GM03348 (cell line): Measurements from ENCODE around the gene C14orf93.

Experiments
- DNase-seq: peaks from one replicate; pipeline ENCODE4 v3.0.0; 2012; ENCODE audit warnings: low spot score

Gene C14orf93

DNA sequence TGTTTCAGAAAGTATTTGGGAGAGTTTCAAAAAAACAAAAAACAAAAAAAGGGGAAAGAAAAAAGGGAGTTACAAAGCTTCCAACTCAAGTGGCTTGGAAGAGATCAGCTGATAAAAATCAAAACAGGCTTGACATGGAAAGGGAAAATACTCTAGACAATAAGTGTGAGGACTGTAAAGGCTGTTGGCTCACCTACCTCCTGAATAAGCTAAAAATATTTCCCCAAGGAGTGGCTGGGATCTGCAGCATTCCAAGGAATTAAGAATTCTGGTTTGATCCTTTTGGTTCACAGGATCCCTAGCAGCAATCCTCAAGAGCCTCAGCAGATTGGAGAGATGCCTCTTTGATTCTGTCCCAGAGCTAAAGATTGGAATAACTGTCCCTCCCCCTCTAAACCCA, 16.4 kb downstream of the C14orf93 start:
- DNase-seq, result no peak

DNA sequence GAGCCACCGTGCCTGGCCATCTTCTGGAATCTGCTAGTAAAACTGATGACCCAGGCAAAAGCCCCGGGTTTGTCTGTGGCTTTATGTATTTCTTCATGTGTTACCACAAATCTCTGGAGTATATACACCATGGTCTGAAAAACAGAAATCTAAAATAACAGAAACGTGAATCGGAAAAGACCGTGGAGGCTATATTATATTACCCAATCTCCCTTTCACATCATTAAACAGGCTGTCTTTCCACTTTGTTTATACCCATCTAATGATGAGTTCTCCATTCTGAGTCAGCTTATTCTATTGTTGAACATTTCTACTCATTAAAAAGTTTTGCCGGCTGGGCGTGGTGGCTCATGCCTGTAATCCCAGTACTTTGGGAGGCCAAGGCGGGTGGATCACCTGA, 18.1 kb downstream of the C14orf93 start:
- DNase-seq, result no peak

DNA sequence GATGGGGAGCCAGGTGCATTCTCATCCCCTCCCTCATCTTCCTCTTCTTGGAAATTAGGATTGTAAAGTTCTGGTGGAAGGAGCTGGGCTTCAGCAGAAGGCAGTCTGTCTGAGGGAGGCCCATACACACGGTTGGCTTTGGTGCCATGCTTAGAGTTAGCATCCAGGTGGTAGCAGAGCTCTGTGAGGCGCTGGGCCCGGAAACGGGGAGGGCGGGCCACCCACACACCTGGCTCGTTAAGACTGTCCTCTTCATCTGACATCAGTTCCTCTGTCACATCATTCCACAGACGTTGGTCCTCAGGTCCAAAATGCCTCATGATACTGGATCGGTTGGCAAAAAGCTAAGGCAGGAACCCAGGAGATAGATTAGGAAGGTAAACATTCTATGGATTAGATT, 22.7 kb downstream of the C14orf93 start:
- no peak for DNase-seq

DNA sequence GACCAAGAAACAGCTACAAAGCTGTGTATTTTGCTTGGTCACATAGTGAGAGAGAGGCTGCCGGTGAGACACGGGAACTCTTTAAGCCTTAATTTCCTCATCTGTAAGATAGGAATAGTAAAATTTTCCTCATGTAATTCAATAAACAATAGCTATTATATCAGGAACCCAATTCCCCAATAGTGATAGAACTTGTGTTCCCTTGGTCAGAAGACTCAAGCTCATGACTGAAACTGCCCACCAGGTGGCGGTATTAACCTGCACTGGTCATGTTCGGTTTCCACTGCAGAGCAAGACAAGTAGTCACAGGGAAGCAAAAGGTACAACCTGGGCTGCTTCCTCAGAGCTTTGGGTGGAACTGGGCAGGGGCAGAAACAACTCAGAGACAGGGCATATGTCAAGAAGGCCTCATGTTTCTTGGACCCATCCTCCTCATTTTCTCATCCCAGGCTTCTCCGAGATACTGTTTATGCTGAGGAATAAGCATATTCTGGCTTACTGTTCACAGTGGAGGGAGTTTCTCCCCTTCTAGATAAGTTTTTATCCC, 23.4 kb downstream of the C14orf93 start:
- DNase-seq, result peak; percentile 83

DNA sequence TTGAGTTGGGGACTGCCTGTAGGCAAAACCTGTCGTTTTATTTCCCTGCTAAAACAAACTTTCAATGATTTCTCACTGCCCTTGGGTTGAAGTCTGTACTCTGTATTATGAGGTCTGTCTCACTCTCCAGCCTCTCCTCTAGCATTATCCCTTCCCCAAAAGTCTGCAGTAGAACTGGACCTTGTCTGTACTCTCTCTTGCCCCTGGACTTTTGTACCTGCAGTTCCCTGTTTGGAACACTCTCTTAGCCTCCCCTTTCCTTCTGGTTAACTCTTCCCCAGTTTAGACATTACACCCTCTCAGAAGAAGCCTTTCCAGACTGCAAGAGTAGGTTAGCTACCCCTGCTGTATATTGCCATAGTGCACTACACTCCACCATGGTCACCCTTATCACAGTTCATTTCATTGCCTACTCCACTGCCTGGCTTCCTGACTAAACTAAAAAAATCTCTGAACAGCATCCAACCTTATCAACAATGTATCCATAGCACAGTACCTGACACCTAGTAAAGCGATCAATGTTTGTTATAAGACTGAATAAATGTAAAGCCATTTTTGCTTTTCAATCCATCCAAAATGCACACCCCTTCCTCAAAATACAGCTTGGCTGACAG, 23.9 kb downstream of the C14orf93 start:
- DNase-seq, result no peak

DNA sequence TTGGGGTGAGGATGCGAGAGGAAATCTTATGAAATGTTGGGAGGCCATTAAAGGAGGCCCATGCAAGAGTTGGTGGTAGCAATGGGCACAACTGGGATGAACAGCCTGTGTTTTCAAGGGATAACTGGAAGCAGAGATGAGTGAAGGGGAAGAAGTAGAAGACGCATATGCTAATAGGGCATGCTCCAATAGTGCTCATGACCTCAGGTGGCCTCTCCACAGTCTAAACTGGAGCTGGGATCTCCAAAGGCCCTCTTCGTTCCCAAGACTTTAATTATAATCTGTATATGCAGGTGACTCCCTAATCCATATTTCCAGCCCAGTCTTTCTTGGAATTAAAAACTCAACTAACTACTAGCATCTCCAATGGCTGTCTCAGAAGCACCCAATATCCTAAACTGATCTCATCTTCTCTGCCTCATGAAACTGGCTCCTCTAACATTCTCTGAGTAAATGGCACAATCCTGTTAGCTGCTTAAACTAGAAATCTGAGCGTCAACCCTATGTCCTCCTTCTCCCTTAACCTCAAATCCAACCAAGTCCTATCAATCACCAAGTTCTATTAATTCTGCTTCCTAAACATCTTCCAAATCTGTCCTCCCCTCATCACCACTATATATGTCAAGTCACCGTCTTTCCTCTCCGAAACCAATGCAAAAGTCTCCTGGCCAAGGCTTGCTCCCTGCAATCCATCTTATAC, 24.8 kb downstream of the C14orf93 start:
- no peak for DNase-seq

DNA sequence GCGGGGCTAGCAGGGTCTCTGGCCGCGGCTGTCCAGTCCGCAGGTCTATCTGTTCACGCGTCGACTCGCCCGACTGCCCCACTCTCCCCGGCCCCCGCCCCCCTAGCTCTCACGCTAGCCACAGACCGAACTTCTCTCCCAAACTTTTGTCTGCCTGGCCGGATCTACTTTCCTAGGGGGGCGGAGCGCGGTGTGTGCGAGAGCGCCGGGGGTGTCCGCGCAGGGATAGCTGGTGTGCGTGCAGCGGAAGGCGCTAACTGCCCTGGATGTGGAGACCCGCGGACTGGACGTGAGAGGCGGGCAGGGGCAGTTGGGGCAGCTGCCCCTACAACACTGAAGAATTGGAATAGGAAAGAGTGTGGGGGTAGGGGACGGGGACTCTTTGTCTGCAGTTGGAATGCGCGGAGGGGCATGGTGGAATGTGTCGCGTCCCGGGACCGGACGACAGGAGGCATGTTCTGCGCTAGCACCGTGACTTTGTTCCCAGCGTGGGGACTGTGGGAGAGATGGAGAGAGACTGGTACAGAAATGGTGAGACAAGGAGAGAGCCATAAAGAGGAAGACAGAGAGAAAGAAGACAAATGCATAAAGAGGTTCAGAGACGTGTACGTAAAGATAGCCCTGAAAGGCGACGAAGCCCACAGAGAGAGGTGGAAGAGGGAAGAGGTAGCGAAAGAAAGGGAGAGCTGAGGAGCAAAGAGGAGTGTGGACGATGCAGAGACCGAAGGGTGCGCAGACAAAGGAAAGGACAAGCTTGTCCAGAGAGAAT, 27.3 kb downstream of the C14orf93 start, which contains the start of gene AJUBA:
AJUBA (minus strand) TSS at position 75 of the 769 bp plus-strand sequence. CDS start 285 bp downstream, outside the sequence.
- DNase-seq, result peak; percentile 97

DNA sequence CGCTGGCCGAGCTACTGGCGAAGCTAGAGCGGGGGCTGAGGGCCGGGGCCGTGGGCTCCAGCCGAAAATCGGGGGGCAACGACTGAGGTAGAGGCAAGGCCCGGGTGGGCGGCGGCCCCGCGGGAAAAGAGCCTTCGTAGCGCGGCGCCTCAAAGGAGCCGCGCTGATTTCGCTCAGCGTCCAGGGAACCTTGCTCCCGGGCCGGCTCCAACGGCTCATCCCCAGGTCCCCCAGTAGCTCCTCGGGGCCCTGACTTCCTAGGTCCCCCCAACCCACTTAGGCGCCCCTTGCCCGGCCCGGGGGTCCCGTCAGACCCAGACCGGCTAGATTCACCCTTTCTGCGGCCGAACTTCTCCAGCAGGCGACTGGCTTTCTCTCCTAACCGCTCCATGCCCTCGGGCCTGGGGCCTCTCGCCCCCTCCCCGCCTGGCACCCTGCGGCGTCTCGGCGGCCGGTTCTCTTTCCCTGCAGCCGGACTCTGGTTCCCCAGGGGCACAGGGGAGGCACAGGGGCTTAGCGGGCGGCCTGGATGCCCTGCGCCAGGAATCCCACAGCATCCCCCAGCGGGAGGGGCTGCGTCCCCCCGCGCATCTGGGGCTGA, 28.0 kb downstream of the C14orf93 start:
- no peak for DNase-seq

DNA sequence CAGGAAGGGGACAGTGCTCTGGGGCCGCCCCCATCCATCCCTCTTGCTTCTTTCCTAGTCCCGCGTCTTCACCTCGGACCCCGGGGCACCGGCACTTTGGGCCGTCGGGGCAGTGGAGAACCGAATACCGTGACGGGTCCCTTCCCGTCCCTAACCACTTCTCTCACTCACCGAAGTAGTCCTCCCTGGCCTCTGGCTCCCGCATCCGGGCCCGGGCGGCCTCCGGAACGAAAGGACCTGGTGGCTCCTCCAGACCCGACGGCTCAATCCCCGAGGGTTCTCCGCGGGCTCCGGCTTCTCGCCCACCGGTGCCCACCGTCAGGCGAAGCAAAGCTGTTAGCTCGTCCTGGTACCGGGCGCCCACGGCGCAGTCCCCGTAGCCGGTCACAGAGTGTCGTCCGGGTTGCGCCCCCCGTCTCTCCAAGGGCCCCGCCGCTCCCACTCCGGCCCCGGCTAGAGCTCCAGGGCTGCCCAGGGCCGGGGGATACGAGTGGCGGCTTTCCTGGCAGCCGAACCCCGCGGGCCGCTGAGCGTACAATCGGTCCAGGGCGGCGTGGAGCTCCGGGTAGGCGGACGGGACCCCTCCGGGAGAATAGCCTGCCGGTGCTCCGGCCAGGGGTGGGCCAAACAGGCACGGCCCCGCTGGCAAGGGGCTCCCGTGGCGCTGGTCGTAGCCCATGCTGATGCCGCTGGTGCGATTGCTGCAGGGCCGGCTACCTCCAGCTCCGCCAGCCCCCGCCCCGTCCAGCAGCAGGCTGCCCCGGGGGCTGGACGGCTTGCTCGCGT, 28.7 kb downstream of the C14orf93 start:
- peak; percentile 55 for DNase-seq

DNA sequence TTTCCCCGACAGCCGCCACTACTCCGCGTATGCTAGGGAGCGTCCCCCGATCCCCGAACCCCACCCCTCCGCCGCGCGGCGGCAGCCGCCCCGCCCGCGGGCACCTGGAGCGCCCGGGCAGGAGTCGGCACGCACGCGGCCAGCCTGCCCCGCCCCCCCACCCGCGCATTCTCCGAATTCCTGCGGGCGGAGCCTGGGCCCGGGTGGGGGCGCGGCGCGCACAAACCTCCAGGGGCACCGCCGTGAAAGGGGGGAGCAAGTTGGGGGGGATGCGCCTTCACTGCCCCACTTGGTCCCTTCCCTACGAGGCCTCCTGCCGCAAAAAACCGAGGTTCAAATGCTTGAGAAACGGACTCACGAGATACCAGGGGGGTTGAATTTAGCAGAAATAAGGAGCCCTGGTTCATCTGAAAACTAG, 29.3 kb downstream of the C14orf93 start:
- peak; percentile 93 for DNase-seq

DNA sequence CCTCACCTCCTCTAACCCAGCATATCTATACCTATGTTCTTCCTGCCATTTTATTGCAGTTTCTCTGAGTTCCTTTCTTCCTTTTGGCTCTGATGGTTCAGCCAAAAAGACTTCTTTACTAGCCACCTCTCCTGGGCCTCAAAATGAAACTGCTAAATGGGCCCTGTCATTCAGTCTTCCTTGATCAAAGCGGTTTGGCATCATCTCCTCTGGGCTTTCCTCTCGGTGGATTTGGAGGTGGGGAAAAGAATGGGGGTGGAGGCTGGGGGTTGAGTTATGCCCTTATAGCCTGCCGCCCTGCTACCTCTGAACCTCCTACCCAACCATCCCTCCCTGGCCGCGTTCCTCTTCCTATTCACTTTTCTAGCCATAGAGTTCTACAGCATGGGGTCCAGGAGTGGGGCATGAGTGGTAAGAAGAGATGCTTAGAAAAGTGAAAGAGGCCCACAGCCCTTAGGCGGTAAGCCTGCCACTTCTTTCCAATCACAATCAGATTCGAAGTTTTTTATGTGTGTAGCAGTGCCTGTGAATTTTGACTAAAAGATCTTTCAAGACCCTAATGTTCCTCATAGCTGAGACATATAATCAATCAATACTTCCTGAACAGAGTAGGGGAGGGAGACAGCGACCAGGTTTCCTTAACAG, 30.1 kb downstream of the C14orf93 start:
- DNase-seq, result peak; percentile 8

DNA sequence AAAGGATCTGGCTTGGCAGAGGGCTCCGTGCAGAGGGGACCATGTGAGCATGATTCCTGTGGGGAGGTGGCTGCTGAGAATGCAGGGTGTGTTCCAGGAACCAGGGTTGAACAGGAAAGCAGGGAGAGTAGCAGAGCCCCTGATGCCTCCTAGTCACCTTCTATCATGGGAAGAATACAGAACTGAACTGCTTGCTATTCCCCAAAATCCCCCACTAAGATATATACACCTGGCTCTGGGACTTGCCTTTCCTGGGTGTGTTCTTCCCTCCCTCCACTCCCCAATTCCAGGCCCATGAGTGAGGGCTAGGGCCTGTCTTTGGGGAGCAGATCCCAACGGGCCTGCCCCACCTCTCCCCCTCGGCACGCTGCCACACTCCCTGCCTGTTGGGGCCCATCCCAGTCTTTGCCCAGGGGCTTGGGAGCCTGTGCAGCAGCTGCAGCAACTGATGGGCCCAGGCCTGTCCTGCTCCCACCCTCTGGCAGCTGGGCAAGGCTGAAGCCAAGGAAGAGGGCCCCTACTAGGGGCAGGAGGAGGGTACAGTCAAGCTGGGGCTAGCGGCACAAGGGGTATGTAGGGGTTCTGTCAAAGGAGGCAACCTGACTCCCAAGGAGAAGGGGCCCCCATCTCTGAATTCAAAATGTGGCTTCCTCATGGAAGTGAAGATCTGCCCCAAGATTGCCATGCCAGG, 30.8 kb downstream of the C14orf93 start:
- DNase-seq, result peak; percentile 28

DNA sequence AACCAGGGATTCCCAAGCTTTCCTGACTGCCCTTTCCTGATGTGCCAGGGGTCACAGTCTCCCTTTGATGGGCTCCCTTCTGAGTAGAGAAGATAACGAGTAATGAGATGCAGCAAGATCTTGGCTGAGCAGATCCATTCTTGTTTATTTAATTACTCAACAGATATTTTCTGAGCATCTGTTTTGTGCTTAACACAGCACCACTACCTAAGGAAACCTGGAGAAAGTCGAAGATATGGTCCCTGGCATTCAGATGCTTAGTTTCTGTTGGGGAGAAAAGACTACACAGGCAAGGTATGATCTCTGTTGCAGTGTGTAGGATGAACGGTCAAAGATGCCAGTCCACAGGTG, 31.5 kb downstream of the C14orf93 start:
- no peak for DNase-seq

DNA sequence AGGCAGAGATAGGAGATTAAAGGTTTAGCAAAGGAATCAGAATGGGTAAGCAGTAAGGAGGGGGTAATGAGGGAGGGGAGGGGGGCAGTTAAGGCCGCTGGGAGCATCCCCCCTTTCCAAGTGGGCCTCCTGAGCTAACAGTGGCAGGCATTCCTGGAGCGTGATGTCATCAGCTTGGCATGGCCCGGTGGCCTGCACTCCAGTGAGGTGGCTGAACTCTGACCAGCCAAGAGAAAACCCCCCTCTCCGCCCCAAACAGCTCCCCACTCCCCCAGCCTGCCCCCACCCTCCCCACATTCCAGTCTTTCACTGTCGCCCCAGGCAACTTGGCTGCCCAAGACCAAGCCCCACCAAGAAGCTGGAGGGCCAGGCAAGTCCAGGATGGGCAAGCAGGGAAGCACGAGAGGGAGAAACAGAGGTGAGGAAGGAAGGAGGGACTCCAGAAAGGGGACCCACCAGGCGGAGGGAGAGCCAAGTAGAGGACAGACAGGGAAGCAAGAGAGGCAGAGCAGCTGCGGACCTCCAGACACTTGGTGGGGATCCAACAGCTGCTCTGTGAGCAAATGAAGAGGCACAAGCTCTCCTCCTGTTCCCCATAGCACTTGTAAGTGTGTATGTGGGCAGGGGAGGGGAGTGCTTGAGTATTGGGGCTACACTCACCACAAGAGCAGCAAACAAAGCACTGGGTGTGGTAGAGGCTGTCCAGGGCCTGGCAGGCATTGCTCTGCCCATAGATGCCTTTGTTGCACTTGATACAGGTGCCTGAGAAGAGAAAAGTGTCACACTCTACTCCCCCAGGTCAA, 32.1 kb downstream of the C14orf93 start:
- peak; percentile 89 for DNase-seq

DNA sequence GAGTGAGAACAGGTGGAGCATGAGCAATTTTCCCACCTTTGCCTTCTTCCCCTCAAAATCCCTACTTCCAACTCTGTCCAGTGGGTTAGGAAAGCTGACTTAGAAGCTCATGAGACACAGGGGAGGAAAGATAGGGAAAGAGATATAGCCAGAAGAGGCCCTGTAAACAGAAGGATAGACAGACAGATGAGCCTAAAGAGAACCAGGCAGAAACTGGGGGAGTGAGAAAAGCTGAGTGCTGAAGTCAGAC, 32.6 kb downstream of the C14orf93 start:
- no peak for DNase-seq

DNA sequence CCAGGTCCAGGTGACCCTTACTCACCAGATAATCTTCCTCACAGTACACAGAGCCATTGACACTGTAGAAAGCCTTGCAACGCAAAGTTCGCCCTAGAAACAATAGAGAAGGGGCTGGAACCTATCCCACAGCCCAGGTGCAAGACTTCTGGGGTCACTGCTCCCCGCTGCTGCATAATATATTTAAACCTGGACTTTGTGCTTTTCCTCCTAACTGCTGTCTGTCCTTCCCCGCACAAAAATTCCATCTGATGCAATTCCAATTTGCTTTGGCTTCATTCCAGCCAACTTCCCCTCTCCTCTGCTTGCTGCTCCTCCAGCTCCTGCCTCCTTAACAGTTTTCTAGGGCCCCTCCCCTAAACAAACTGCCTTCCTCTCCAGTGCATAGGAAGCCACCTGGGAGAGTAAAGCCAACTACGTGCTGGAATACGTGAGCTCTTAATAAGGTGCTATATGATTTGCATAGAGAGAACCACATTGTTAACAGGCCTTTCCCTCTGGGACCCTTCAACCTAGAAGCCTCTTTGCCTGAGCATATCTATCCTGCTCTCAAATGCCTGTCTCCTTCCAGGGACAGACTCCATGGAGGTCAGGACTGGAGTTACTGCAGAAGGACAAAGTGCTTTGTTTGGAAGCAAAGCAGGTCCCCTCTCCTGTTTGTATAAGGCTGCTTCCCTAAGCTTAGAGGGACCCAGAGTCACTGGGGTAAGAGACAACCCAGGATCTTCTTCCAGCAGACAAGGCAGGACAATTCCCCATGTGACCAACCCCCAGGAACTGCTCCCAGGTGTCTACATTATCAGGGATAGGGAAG, 33.1 kb downstream of the C14orf93 start:
- DNase-seq, result peak; percentile 35

DNA sequence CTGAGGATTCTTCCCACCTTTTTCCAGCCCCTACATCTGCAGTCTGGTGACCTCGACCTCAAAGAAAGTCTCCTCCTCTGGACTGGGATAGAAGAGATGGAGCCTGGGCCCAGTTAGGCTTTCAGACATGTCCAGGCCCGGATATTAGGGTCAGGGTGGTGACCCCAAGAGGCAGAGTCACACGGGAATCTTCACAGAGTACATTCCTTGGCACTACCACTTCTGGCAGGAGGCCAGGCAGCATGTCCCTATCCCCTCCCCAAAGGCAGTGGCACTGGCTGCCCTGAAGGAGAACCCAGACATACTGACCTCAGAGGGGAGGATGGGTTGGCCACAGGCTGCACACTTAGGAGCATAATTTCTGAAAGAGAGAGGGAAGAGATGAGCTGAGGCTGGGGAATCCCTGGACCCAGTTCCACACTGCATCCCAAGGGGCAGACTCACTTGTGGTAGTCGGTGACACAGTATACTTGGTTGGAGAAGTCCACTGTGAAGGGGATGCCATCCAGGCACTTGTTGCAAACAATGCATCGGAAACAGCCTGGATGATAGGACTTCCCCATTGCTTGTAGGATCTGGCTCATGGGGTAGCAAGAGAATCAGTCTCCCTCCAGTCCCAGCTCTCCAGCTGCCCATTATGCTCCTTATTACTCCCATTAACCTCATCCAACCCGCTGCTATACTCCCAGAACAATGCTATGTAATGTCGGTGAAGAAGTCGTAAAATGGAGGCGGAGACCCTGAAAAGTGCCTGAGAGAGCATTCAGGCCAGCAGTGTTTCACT, 35.2 kb downstream of the C14orf93 start:
- no peak for DNase-seq
